Adrenal gland (tissue), 5 donors: Measurements from ENCODE around the gene CHURC1.

Experiments used
- POLR2A ChIP-seq, 2 donors: fragments of 450-650 bp; IDR thresholded peaks; one replicate each; pipeline ENCODE4 v1.6.1; 2017; ENCODE audit warnings: antibody characterized with exemption in 2 of 2, mild to moderate bottlenecking in 2 of 2, moderate library complexity in 1 of 2
- TF ChIP-seq, protein P1 (sequence below), 6 experiments: fragments of 450-650 bp in 4 of 6; fragments of 200-600 bp in 2 of 6; sonication (generic) in 1 of 6; IDR thresholded peaks; 1 replicate in 5 of 6; 2 replicates in 1 of 6; pipeline versions ENCODE4 v1.5.1 to v1.8.0; 2016 to 2021; ENCODE audit warnings: antibody characterized with exemption in 6 of 6, mild to moderate bottlenecking in 2 of 6, moderate library complexity in 1 of 6
- donor health status: DM: no; HTN: no; CAD: no.

DNA sequence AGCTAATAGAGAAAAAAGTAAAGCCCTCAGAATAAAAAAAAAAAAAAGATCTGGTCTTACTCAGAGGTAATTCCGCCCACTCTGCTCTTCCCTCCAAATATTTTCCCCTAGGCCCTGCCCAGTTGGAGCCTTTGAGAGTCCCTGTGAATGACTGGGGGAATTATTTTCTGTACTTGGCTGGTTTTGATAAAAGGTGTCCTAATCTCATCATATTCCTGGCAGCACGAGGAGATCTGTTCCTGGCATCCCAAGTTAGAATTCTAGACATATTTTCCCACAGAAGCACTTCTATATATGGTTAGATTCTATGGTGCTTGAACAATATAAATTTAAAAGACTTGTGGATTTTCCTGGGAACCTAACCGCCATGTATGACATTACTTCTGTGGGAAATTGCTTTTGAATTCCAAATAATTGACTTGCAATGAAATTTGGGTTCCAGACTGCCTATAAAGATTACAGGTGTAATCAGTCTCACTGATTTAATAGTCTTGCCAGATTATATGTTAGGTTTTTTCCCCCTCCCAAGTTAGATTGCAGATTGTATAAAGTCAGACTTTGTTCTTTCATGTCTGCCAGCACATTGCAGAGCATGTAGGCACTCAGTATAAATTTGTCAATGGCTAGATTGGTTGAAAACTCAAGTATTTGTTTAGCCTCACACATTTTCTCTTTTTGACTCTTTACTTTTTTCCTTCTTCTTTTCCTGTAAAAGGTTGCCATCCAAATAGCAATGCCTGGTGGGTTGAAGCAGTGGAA, 16.0 kb downstream of the CHURC1 start:
- TF ChIP-seq POLR2A (IDR thresholded peaks at IDR 0.05): no peak
- TF ChIP-seq, protein P1, sequence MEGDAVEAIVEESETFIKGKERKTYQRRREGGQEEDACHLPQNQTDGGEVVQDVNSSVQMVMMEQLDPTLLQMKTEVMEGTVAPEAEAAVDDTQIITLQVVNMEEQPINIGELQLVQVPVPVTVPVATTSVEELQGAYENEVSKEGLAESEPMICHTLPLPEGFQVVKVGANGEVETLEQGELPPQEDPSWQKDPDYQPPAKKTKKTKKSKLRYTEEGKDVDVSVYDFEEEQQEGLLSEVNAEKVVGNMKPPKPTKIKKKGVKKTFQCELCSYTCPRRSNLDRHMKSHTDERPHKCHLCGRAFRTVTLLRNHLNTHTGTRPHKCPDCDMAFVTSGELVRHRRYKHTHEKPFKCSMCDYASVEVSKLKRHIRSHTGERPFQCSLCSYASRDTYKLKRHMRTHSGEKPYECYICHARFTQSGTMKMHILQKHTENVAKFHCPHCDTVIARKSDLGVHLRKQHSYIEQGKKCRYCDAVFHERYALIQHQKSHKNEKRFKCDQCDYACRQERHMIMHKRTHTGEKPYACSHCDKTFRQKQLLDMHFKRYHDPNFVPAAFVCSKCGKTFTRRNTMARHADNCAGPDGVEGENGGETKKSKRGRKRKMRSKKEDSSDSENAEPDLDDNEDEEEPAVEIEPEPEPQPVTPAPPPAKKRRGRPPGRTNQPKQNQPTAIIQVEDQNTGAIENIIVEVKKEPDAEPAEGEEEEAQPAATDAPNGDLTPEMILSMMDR (IDR thresholded peaks at IDR 0.05): no peak
